Endothelial cell of umbilical vein (primary cell): ENCODE results near the gene MRGPRF. TPM values are rescaled to one million over a fixed set of nuclear protein-coding genes. Genes with fewer than 3 reads are reported as not detected.

Experiments
- BruUV-seq: library from RNA; stranded (reverse); fragments of 400-500 nt; replicated peaks from 2 replicates; lab custom pipeline; 2021; lab: Mats Ljungman, UMichigan
- CTCF ChIA-PET: fragments of 300-600, 350-600 bp; sonication (Branson Sonifier 250); formaldehyde crosslinking; loops from one replicate; lab custom pipeline; 2021; ENCODE audit warnings: antibody characterized with exemption, inconsistent platforms; lab: Charles Lee
- POLR2A ChIA-PET: fragments of 300-600, 350-600 bp; sonication (Branson Sonifier 250); formaldehyde crosslinking; loops from one replicate; lab custom pipeline; 2021; ENCODE audit warnings: antibody characterized with exemption, inconsistent platforms; lab: Charles Lee
- DNase-seq: peaks from one replicate; pipeline ENCODE4 v3.0.0-alpha.2; 2011; ENCODE audit warnings: low read depth, low spot score
- FAIRE-seq: peaks from 2 replicates; lab custom pipeline; 2011; peaks lifted over from hg19 to GRCh38; lab: Jason Lieb, UNC
- H2AFZ ChIP-seq: 2 replicates; pipeline ENCODE4 v1.6.0; 2012; ENCODE audit warnings: low read depth, low read length, control low read depth, inconsistent platforms
- H3K27ac ChIP-seq: 2 replicates; pipeline ENCODE4 v1.5.1; 2011; ENCODE audit warnings: low read depth, mild to moderate bottlenecking, control low read depth, low read length, moderate library complexity; ENCODE audit not compliant: insufficient read depth
- H3K27me3 ChIP-seq, 2 experiments: 2 replicates each; pipeline versions ENCODE4 v1.6.0 to v1.6.1; 2011; ENCODE audit warnings: low read length in 2 of 2, mixed read lengths in 1 of 2; ENCODE audit not compliant: control insufficient read depth in 2 of 2, insufficient read depth in 2 of 2
- H3K36me3 ChIP-seq, 2 experiments: 2 replicates in 1 of 2; 3 replicates in 1 of 2; pipeline ENCODE4 v1.5.1; 2011; ENCODE audit warnings: low read length in 2 of 2, mild to moderate bottlenecking in 1 of 2, moderate library complexity in 1 of 2; ENCODE audit not compliant: control insufficient read depth in 2 of 2, insufficient read depth in 2 of 2; ENCODE audit errors: extremely low read depth in 1 of 2
- H3K4me1 ChIP-seq: 3 replicates; pipeline ENCODE4 v1.5.1; 2011; ENCODE audit warnings: mild to moderate bottlenecking, low read length; ENCODE audit not compliant: control insufficient read depth, insufficient read depth; ENCODE audit errors: extremely low read depth
- H3K4me2 ChIP-seq: 2 replicates; pipeline ENCODE4 v1.6.1; 2011; ENCODE audit warnings: low read length, control low read depth, mixed read lengths; ENCODE audit not compliant: insufficient read depth
- H3K4me3 ChIP-seq, 3 experiments: fragments of 200-600 bp in 1 of 3; sonication (generic), shearing (Covaris generic) in 1 of 3; replicated peaks in 1 of 3; 2 replicates each; pipeline ENCODE4 v1.5.1; 2011 to 2016; ENCODE audit warnings: control low read depth in 3 of 3, low read length in 3 of 3, mild to moderate bottlenecking in 2 of 3, inconsistent platforms in 1 of 3, low read depth in 1 of 3, moderate library complexity in 1 of 3; ENCODE audit not compliant: insufficient read depth in 1 of 3
- H3K79me2 ChIP-seq: 2 replicates; pipeline ENCODE4 v1.6.0; 2012; ENCODE audit warnings: low read length, inconsistent platforms; ENCODE audit not compliant: control insufficient read depth, insufficient read depth
- H3K9ac ChIP-seq: replicated peaks from 2 replicates; pipeline ENCODE3; 2011; ENCODE audit warnings: low read length, control low read depth; ENCODE audit not compliant: insufficient read depth; ENCODE audit errors: extremely low read depth
- H3K9me1 ChIP-seq: replicated peaks from 3 replicates; pipeline ENCODE4 v1.6.0; 2011; ENCODE audit warnings: mild to moderate bottlenecking, low read length; ENCODE audit not compliant: control insufficient read depth, insufficient read depth; ENCODE audit errors: extremely low read depth
- H3K9me3 ChIP-seq: replicated peaks from 2 replicates; pipeline ENCODE4 v1.5.1; 2012; ENCODE audit warnings: low read length, inconsistent platforms; ENCODE audit not compliant: control insufficient read depth, insufficient read depth
- H4K20me1 ChIP-seq: replicated peaks from 2 replicates; pipeline ENCODE3; 2011; ENCODE audit warnings: mild to moderate bottlenecking, low read length; ENCODE audit not compliant: control insufficient read depth, insufficient read depth; ENCODE audit errors: extremely low read depth
- EZH2 ChIP-seq: IDR thresholded peaks from 2 replicates; pipeline ENCODE4 v1.6.1; 2012; ENCODE audit warnings: borderline replicate concordance, low read depth, mild to moderate bottlenecking, moderate library complexity, low read length, inconsistent platforms; ENCODE audit not compliant: severe bottlenecking
- FOS ChIP-seq: IDR thresholded peaks from 2 replicates; pipeline ENCODE4 v1.6.1; 2011; ENCODE audit warnings: mild to moderate bottlenecking, low read length, moderate library complexity, borderline replicate concordance; ENCODE audit not compliant: insufficient read depth
- GATA2 ChIP-seq: IDR thresholded peaks from 2 replicates; pipeline ENCODE4 v1.7.0; 2011; ENCODE audit warnings: low read depth, mild to moderate bottlenecking, moderate library complexity, mixed read lengths, low read length; ENCODE audit not compliant: insufficient read length, insufficient read depth
- JUN ChIP-seq: IDR thresholded peaks from 2 replicates; pipeline ENCODE4 v1.6.1; 2011; ENCODE audit warnings: borderline replicate concordance, low read depth; ENCODE audit not compliant: insufficient read length, insufficient read depth
- MYC ChIP-seq: IDR thresholded peaks from one replicate; pipeline ENCODE4 v1.6.1; 2011; ENCODE audit warnings: mild to moderate bottlenecking, low read depth, low read length
- POLR2A ChIP-seq: IDR thresholded peaks from 2 replicates; pipeline ENCODE4 v1.6.1; 2012; ENCODE audit warnings: low read depth, mild to moderate bottlenecking, control low read depth, low read length
- POLR2AphosphoS5 ChIP-seq: IDR thresholded peaks from 2 replicates; pipeline ENCODE4 v1.6.1; 2012; ENCODE audit warnings: low read depth, mild to moderate bottlenecking, control low read depth, low read length, moderate library complexity; ENCODE audit not compliant: insufficient read depth
- dilution Hi-C: fragments of 300-500 bp; cut with MboI; formaldehyde crosslinking; loops from one replicate; pipeline ENCODE4 v1.15.0; 2019; ENCODE audit warnings: low sequenced_read_pairs; ENCODE audit not compliant: extremely low pct_ligation_motif_present
- intact Hi-C: fragments of 100-400 bp; cut with micrococcal nuclease; formaldehyde crosslinking; loops from one replicate; pipeline ENCODE4 v1.10.0; 2022
- polyA plus RNA-seq, 4 experiments: library from polyadenylated mRNA; depleted of rRNA in 3 of 4; stranded (reverse) in 3 of 4; unstranded in 1 of 4; fragments of >200 nt; gene quantifications; 2 replicates each; pipeline versions ENCODE4 v1.2.1 to v1.2.3, GENCODE V29; 2011 to 2012; ENCODE audit warnings: missing spikeins in 1 of 4
- total RNA-seq: library from RNA; stranded (reverse); gene quantifications from 2 replicates; pipeline ENCODE4 v1.2.3, GENCODE V29; 2021
- TF ChIP-seq, protein P1 (sequence below): IDR thresholded peaks from 2 replicates; pipeline ENCODE4 v1.6.1; 2011; ENCODE audit not compliant: insufficient read depth, insufficient read length
- TF ChIP-seq, protein P2 (sequence below), 2 donors: IDR thresholded peaks; 1 replicate in 1 of 2; 2 replicates in 1 of 2; pipeline ENCODE4 v1.5.1; 2011; ENCODE audit warnings: low read length in 2 of 2, mild to moderate bottlenecking in 2 of 2, moderate library complexity in 2 of 2, control low read depth in 1 of 2, inconsistent platforms in 1 of 2, low read depth in 1 of 2; ENCODE audit not compliant: insufficient read depth in 1 of 2; ENCODE audit errors: extremely low read depth in 1 of 2

The MRGPRF gene
- total and polyA plus RNA-seq, 2 donors (not counting 3 experiments of a cell fraction or from before 2014, with no cell fraction given): not detected

DNA sequence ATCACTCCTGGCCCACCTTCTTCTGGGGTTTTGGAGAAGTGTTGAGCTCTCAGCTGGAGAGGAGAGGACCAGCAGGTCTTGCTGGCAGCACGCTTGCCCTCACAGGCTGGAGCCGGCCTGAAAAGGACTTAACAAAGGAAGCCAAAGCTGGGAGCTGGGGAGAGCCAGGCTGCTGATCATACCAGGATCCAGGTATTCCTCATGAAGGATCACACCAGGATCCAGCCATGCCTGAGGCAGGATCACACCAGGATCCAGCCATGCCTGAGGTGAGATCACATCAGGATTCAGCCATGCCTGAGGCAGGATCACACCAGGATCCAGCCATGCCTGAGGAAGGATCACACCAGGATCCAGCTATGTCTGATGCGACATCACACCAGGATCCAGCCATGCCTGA, 49.3 kb downstream of the MRGPRF start:
- CTCF ChIA-PET: no interaction called here
- H4K20me1 ChIP-seq: no peaks in the 10 kb centered on the region
- intact Hi-C loops (no loop called here), dilution Hi-C loops (no loop called here)
- H3K79me2 ChIP-seq: no peaks in the 10 kb centered on the region
- no peaks in the 10 kb centered on the region for H3K36me3 ChIP-seq
- FAIRE-seq: no peak
- peaks cover 3 to 4% of the 10 kb centered on the region in 2 experiments for H3K27me3 ChIP-seq
- TF ChIP-seq, protein P1, sequence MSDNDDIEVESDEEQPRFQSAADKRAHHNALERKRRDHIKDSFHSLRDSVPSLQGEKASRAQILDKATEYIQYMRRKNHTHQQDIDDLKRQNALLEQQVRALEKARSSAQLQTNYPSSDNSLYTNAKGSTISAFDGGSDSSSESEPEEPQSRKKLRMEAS: no peak
- TF ChIP-seq FOS (no peak), MYC (no peak), JUN (no peak), EZH2 (no peak), POLR2A (no peak), GATA2 (no peak), POLR2AphosphoS5 (no peak)
- TF ChIP-seq, protein P2, sequence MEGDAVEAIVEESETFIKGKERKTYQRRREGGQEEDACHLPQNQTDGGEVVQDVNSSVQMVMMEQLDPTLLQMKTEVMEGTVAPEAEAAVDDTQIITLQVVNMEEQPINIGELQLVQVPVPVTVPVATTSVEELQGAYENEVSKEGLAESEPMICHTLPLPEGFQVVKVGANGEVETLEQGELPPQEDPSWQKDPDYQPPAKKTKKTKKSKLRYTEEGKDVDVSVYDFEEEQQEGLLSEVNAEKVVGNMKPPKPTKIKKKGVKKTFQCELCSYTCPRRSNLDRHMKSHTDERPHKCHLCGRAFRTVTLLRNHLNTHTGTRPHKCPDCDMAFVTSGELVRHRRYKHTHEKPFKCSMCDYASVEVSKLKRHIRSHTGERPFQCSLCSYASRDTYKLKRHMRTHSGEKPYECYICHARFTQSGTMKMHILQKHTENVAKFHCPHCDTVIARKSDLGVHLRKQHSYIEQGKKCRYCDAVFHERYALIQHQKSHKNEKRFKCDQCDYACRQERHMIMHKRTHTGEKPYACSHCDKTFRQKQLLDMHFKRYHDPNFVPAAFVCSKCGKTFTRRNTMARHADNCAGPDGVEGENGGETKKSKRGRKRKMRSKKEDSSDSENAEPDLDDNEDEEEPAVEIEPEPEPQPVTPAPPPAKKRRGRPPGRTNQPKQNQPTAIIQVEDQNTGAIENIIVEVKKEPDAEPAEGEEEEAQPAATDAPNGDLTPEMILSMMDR (IDR thresholded peaks at IDR 0.05; ENCODE audit: extremely low read depth in 1 of 2, insufficient read depth in 1 of 2, low read depth in 1 of 2, low read length in 2 of 2): no peak
- DNase-seq: no peak
- H3K4me1 ChIP-seq: no peaks in the 10 kb centered on the region
- H3K9me3 ChIP-seq: no peaks in the 10 kb centered on the region
- H3K27ac ChIP-seq: no peak overlapping the region
- no peak overlapping the region for H3K9ac ChIP-seq
- no peak overlapping the region for H3K4me3 ChIP-seq
- no peaks in the 10 kb centered on the region for H3K9me1 ChIP-seq
- no peak overlapping the region for H3K4me2 ChIP-seq
- BruUV-seq: no TSS peak
- POLR2A ChIA-PET: no interaction called here
- H2AFZ ChIP-seq: no peak overlapping the region
